ENCODE data around the gene DNTT.

DNA sequence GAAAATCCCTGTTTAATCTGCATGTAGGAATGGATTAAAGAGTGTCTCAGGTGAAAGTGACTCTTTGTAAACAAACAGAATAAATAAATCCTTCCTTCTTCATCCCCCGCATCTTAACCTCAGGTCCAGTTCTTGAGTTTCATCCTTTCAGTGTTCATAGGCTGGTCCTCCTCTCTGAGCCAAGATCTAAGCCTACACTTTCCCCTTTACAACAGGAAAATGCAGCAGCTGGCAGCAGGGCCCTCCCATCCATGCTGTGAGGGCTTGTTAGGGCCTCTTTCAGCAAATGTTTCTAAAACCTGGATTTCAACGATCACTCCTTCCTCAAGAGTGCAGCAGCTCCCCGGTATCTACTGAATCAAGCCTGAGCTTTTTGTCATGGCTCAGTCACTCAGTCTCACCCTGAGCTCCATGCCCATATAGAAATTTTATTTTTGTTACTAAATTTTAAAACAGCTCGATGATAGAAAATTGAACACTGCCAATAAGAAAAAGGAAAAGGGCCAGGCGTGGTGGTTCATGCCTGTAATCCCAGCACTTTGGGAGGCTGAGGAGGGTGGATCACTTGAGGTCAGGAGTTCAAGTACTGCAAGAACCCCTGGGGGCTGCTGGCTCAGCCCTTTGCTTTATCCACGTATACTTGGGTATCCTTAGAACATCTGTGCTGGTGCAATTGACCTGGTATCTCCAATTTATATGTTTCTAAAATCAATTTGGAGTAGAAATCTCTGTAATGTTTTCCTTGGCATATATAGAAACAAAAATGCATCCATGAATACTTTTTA is 48.5 kb upstream of the DNTT start:
- TF ChIP-seq, protein P1, sequence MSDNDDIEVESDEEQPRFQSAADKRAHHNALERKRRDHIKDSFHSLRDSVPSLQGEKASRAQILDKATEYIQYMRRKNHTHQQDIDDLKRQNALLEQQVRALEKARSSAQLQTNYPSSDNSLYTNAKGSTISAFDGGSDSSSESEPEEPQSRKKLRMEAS (IDR thresholded peaks at IDR 0.05; ENCODE audit: low read depth, low read length): no peak
- TF ChIP-seq, protein P2, sequence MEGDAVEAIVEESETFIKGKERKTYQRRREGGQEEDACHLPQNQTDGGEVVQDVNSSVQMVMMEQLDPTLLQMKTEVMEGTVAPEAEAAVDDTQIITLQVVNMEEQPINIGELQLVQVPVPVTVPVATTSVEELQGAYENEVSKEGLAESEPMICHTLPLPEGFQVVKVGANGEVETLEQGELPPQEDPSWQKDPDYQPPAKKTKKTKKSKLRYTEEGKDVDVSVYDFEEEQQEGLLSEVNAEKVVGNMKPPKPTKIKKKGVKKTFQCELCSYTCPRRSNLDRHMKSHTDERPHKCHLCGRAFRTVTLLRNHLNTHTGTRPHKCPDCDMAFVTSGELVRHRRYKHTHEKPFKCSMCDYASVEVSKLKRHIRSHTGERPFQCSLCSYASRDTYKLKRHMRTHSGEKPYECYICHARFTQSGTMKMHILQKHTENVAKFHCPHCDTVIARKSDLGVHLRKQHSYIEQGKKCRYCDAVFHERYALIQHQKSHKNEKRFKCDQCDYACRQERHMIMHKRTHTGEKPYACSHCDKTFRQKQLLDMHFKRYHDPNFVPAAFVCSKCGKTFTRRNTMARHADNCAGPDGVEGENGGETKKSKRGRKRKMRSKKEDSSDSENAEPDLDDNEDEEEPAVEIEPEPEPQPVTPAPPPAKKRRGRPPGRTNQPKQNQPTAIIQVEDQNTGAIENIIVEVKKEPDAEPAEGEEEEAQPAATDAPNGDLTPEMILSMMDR (IDR thresholded peaks at IDR 0.05; ENCODE audit: low read depth, low read length): no peak
- TF ChIP-seq POLR2A (IDR thresholded peaks at IDR 0.05; ENCODE audit: extremely low read depth, insufficient read length): no peak
- TF ChIP-seq MYC (IDR thresholded peaks at IDR 0.05; ENCODE audit: low read depth, low read length): no peak

Data from NB4 (cell line).